Measurements from ENCODE around the gene LGALS4.
"Not testable (repeated sequence)": the region's sequence is repeated elsewhere in the genome, so short reads cannot be mapped to it uniquely, and the experiment has no call there.

Gene LGALS4

GRCh38 chr19:38821230-38821825 lies 8.6 kb upstream of the LGALS4 start:
- DNase-seq = not testable (repeated sequence)

GRCh38 chr19:38819231-38819920 lies 6.6 kb upstream of the LGALS4 start:
- DNase-seq = no peak

DNA sequence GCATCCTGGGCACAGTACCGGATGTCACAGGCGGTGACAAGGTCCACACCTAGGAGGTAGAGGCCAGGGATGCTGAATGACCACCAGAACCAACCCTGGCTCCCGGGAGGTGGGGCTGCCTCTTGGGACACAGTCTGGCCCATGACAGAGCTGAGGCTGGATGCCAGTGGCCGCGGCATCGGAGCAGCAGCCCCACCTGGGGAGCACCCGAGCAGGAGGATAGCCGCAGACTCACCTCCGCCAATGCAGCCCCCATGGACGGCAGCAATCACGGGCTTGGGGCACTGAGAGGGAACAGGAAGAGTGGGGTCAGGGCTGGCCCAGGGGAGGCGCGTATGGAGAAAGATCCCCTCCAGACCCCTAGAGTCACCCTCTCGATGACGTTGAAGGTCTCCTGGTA lies 4.3 kb upstream of the LGALS4 start:
- DNase-seq = no peak

DNA sequence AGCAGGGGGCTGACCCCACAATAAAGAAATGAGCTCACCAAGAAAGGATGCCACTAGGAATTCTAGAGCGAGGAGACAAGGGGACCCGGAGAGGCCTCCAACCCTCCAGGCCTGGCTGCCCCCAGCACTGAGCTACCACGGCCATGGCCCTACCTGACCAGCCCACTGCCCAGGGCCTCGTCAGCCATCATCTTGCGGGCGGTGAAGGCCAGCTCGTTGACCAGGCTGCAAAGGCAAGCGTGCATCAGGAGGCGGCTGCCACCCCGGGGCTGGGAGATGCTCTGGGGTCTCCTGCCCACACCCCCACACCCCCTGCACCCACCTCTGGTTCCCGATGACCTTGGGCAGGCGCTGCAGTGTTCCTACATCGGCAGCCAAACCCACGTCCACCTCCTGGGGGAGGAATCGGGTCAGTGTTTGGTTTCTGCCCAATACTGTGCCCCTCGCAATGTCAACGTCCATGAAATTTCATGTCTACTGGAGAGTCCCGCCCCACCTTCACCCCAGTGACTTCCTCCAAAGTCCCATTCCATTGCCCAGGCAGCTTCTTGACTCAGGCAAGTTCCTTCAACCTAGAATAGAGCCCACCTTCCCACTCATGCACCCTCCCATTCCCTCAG lies 3.5 kb upstream of the LGALS4 start:
- DNase-seq = no peak

DNA sequence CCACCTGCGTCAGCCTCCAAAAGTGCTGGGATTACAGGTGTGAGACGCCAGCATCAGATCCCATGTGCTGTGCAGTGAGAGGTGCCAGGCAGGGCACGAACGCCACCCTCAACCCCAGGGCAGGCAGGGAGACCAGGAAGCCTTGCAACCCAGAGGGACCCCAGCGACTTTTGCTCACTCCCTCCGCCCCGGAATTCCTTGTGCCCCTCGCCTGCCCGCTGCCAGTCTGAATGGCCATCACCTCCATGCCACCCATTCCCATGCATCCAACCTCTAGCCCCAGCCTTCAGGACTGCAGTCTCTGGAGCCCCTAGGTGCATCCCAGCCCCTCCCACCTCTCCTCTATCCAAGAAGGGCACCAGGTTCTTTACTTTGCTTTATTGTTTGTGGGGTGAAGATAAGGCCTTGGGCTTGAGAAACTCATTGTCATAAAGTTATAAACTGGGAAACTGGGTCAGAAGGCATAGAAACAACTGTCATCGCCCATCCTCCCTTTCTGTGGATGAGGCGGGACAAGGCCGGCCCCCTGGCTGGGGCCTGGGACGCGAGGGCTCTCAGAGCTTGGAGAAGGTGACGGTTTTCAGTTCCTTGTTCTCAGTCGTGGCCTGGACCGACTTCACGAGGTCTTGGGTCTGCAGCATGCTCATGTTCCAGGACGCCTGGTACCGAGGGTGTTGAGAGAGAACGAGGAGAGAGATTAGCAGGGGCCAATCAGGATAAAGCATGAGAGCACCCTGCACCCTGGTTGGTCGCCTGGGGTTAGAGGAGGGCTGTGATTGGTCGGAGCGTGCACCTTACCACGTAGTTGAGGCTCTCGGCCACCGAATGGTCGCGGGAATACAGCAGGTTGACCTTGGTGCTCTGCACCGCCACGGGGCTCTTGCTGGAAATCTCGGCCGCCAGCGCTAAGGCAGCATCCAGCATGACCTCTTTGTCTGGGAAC lies 2.6 kb upstream of the LGALS4 start:
- no peak for DNase-seq

GRCh38 chr19:38813932-38814331 lies 1.2 kb upstream of the LGALS4 start:
- not testable (repeated sequence) for DNase-seq

GRCh38 chr19:38813323-38813722 lies 578 bp upstream of the LGALS4 start:
- DNase-seq = no peak

- DNase-seq = no peak
Observed at GRCh38 chr19:38812009-38812840, 520 bp downstream of the LGALS4 start.

DNA sequence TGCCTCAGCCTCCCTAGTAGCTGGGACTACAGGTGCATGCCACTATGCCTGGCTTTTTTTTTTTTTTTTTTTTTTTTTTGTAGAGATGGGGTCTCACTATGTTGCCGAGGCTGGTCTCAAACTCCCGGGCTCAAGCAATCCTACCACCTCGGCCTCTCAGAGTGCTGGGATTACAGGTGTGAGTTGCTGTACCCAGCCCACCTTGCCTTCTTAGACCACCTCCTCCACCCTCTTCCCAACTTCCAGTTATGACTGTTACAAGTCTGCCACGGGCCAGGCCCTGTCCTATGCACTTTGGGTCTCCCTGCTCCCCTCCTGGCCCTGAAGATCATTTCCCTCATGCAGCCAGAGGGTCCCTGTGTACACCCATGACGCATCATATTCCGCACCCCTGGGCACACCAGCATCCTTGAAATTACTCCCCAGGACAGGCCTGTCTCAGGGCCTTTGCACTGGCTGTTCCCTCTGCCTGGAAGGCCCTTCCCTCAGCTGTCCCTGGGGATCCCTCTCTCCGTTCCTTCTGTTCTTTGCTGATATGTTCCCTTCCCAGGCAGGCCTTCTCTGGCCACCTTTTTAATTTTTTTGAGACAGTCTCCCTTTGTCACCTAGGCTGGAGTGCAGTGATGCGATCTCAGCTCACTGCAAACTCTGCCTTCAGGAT lies 3.0 kb downstream of the LGALS4 start:
- DNase-seq = no peak

- no peak for DNase-seq
Observed at GRCh38 chr19:38808741-38809140, 4.0 kb downstream of the LGALS4 start.

GRCh38 chr19:38807374-38808098 lies 5.2 kb downstream of the LGALS4 start:
- DNase-seq = not testable (repeated sequence)

- no peak for DNase-seq
Observed at GRCh38 chr19:38806371-38806770, 6.4 kb downstream of the LGALS4 start.

GRCh38 chr19:38805180-38805579 lies 7.6 kb downstream of the LGALS4 start:
- no peak for DNase-seq

DNA sequence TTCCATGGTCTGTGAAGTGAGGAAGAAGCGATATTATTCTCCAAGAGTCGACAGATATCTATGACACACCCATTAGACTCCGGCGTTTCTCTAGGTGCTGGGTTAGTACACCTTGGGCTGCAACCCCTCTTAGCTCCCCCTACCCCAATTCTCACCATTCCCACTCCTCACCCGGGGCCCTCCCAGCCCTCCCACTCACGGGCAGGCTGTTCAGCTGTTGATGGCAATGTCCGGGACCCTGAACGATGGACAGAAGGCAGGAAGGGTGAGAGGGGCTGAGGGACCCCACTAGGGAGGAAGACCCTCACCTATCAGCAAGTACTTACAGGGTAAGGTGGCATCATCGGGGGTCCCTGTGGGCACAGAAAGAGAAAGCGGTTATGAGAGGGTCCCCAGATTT lies 9.2 kb downstream of the LGALS4 start:
- no peak for DNase-seq

DNA sequence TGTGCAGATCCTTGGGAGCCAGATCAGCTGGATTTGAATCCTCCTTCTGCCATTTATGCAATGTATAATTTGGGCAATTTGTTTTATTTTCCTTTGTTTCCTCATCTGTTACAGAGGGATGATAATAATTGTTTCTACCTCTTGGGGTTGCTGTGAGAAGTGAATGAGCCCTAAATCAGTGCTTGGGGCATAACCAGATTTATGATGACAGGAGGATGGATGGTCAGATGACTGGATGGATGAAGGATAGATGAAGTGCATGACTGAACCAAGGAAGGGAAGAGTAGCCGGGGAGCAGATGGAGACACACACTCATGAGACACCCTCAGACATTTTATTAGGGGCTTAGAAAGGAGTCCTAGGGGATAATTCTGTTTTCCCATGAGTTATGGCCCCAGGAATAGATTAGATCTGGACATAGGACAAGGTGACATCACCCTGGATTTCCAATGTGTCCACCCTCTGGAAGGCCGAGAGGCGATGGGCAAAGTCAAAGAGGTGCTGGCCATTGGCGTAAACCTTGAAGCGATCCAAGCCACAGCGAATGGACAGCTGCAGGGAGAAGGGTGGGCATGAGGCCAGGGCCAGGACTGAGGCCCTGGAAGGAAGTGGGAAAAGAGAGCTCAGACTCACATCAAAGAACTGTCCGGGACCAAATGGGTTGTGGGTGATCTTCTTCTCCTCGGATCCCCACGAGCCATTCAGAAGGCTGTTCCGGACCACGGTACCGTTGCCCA lies 11.2 kb downstream of the LGALS4 start:
- no peak for DNase-seq

GRCh38 chr19:38800577-38801347 lies 12.0 kb downstream of the LGALS4 start:
- DNase-seq = no peak

GRCh38 chr19:38799104-38799503 lies 13.6 kb downstream of the LGALS4 start:
- no peak for DNase-seq

DNA sequence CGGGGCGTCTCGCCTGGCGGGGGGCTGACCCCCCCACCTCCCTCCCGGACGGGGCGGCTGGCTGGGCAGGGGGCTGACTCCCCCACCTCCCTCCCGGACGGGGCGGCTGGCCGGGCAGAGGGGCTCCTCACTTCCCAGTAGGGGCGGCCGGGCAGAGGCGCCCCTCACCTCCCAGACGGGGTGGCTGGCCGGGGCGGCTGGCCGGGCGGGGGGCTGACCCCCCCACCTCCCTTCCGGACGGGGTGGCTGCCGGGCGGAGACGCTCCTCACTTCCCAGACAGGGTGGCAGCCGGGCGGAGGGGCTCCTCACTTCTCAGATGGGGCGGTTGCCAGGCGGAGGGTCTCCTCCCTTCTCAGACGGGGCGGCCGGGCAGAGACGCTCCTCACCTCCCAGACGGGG lies 15.0 kb downstream of the LGALS4 start:
- not testable (repeated sequence) for DNase-seq

DNA sequence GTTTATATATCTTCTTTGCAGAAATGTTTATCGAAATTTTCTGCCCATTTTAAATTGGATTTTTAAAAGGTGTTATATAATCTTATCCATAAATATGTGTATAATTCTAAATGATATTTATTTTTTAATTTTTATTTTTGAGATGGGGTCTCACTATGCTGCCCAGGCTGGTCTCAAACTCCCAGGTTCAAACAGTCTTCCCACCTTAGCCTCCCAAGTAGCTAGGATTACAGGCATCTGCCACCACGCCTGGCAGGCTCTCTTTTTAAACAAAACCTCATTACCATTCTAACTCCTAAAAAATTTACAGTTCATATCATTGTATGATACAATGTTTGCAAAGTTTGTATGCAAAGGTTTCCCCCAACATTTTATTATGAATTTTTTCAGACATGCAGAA lies 16.6 kb downstream of the LGALS4 start:
- DNase-seq = no peak

GRCh38 chr19:38795549-38795948 lies 17.2 kb downstream of the LGALS4 start:
- DNase-seq = no peak
